HEK293 (cell line): ENCODE data around the gene PRPH.

Experiments used
- BCL11A ChIP-seq: fragments of 450-650 bp; formaldehyde crosslinking; IDR thresholded peaks from 2 replicates; pipeline ENCODE4 v1.5.1; 2016; ENCODE audit warnings: low read depth, missing biosample characterization, missing genetic modification characterization
- GLI2 ChIP-seq: fragments of 450-650 bp; formaldehyde crosslinking; IDR thresholded peaks from 2 replicates; pipeline ENCODE4; 2017; ENCODE audit warnings: missing biosample characterization, missing genetic modification characterization, low read depth, borderline replicate concordance
- GLIS1 ChIP-seq: fragments of 450-650 bp; formaldehyde crosslinking; IDR thresholded peaks from 2 replicates; pipeline ENCODE4 v1.5.1; 2016; ENCODE audit warnings: missing biosample characterization, missing genetic modification characterization
- KLF1 ChIP-seq: fragments of 450-650 bp; formaldehyde crosslinking; IDR thresholded peaks from 2 replicates; pipeline ENCODE4 v1.5.1; 2016; ENCODE audit warnings: missing biosample characterization, missing genetic modification characterization
- KLF7 ChIP-seq: fragments of 450-650 bp; formaldehyde crosslinking; IDR thresholded peaks from 2 replicates; pipeline ENCODE4 v1.5.1; 2016; ENCODE audit warnings: missing biosample characterization, missing genetic modification characterization, borderline replicate concordance
- KLF8 ChIP-seq: fragments of 450-650 bp; formaldehyde crosslinking; IDR thresholded peaks from 2 replicates; pipeline ENCODE4 v1.5.1; 2016; ENCODE audit warnings: missing biosample characterization, missing genetic modification characterization
- KLF9 ChIP-seq: fragments of 450-650 bp; formaldehyde crosslinking; IDR thresholded peaks from 2 replicates; pipeline ENCODE4 v1.5.1; 2016; ENCODE audit warnings: missing biosample characterization, missing genetic modification characterization, low read depth
- SCRT1 ChIP-seq: fragments of 450-650 bp; formaldehyde crosslinking; IDR thresholded peaks from 2 replicates; pipeline ENCODE4 v1.5.1; 2016; ENCODE audit warnings: missing biosample characterization, missing genetic modification characterization, borderline replicate concordance
- SCRT2 ChIP-seq: fragments of 450-650 bp; formaldehyde crosslinking; IDR thresholded peaks from 2 replicates; pipeline ENCODE4 v1.5.1; 2016; ENCODE audit warnings: missing biosample characterization, missing genetic modification characterization
- SETDB1 ChIP-seq: IDR thresholded peaks from one replicate; pipeline ENCODE4 v1.6.1; 2017; ENCODE audit warnings: mild to moderate bottlenecking, low read length, moderate library complexity, mixed read lengths; ENCODE audit not compliant: insufficient read length
- ZBTB1 ChIP-seq: fragments of 450-650 bp; formaldehyde crosslinking; IDR thresholded peaks from 2 replicates; pipeline ENCODE4 v1.5.1; 2016; ENCODE audit warnings: missing biosample characterization, missing genetic modification characterization
- ZBTB11 ChIP-seq: fragments of 450-650 bp; formaldehyde crosslinking; conservative IDR thresholded peaks from 2 replicates; pipeline ENCODE4 v1.5.1; 2016; ENCODE audit warnings: low read depth, missing biosample characterization, missing genetic modification characterization
- ZBTB20 ChIP-seq: fragments of 450-650 bp; formaldehyde crosslinking; IDR thresholded peaks from 2 replicates; pipeline ENCODE4 v1.5.1; 2016; ENCODE audit warnings: missing biosample characterization, missing genetic modification characterization
- ZBTB8A ChIP-seq: fragments of 450-650 bp; formaldehyde crosslinking; IDR thresholded peaks from 2 replicates; pipeline ENCODE4 v1.5.1; 2016; ENCODE audit warnings: missing biosample characterization, missing genetic modification characterization
- ZNF121 ChIP-seq: fragments of 450-650 bp; formaldehyde crosslinking; IDR thresholded peaks from 2 replicates; pipeline ENCODE4 v1.5.1; 2016; ENCODE audit warnings: missing biosample characterization, missing genetic modification characterization
- ZNF239 ChIP-seq: fragments of 450-650 bp; formaldehyde crosslinking; IDR thresholded peaks from 2 replicates; pipeline ENCODE4 v1.5.1; 2016; ENCODE audit warnings: missing biosample characterization, missing genetic modification characterization
- ZNF302 ChIP-seq: fragments of 450-650 bp; formaldehyde crosslinking; IDR thresholded peaks from 2 replicates; pipeline ENCODE4 v1.5.1; 2016; ENCODE audit warnings: missing biosample characterization, missing genetic modification characterization, low read depth
- ZNF324 ChIP-seq: fragments of 450-650 bp; formaldehyde crosslinking; IDR thresholded peaks from 2 replicates; pipeline ENCODE4 v1.5.1; 2016; ENCODE audit warnings: missing biosample characterization, missing genetic modification characterization
- ZNF488 ChIP-seq: fragments of 450-650 bp; formaldehyde crosslinking; IDR thresholded peaks from 2 replicates; pipeline ENCODE4 v1.5.1; 2016; ENCODE audit warnings: missing biosample characterization, missing genetic modification characterization
- ZNF521 ChIP-seq: fragments of 450-650 bp; formaldehyde crosslinking; IDR thresholded peaks from 2 replicates; pipeline ENCODE4 v1.5.1; 2017; ENCODE audit warnings: missing biosample characterization, mild to moderate bottlenecking, missing genetic modification characterization
- ZNF549 ChIP-seq: fragments of 450-650 bp; IDR thresholded peaks from 2 replicates; pipeline ENCODE4 v1.5.1; 2018; ENCODE audit warnings: missing biosample characterization, missing genetic modification characterization, mild to moderate bottlenecking, inconsistent platforms, moderate library complexity
- ZNF621 ChIP-seq: fragments of 450-650 bp; formaldehyde crosslinking; IDR thresholded peaks from 2 replicates; pipeline ENCODE4 v1.5.1; 2017; ENCODE audit warnings: missing biosample characterization, missing genetic modification characterization
- ZNF747 ChIP-seq: fragments of 450-650 bp; formaldehyde crosslinking; IDR thresholded peaks from 2 replicates; pipeline ENCODE4 v1.5.1; 2016; ENCODE audit warnings: missing biosample characterization, missing genetic modification characterization
- ZNF837 ChIP-seq: fragments of 450-650 bp; formaldehyde crosslinking; IDR thresholded peaks from 2 replicates; pipeline ENCODE4 v1.5.1; 2016; ENCODE audit warnings: missing biosample characterization, missing genetic modification characterization
- ZSCAN30 ChIP-seq: fragments of 450-650 bp; IDR thresholded peaks from 2 replicates; pipeline ENCODE4 v1.5.1; 2018; ENCODE audit warnings: missing biosample characterization, mild to moderate bottlenecking, missing genetic modification characterization, moderate library complexity
- ZXDB ChIP-seq: fragments of 450-650 bp; formaldehyde crosslinking; IDR thresholded peaks from 2 replicates; pipeline ENCODE4 v1.5.1; 2016; ENCODE audit warnings: missing biosample characterization, missing genetic modification characterization
- TF ChIP-seq, protein P1 (sequence below): fragments of 450-650 bp; formaldehyde crosslinking; IDR thresholded peaks from 2 replicates; pipeline ENCODE4 v1.5.1; 2016; ENCODE audit warnings: missing biosample characterization, missing genetic modification characterization
- TF ChIP-seq, protein P2 (sequence below): fragments of 450-650 bp; formaldehyde crosslinking; IDR thresholded peaks from 2 replicates; pipeline ENCODE4 v1.5.1; 2016; ENCODE audit warnings: missing biosample characterization, missing genetic modification characterization, borderline replicate concordance

PRPH gene

DNA sequence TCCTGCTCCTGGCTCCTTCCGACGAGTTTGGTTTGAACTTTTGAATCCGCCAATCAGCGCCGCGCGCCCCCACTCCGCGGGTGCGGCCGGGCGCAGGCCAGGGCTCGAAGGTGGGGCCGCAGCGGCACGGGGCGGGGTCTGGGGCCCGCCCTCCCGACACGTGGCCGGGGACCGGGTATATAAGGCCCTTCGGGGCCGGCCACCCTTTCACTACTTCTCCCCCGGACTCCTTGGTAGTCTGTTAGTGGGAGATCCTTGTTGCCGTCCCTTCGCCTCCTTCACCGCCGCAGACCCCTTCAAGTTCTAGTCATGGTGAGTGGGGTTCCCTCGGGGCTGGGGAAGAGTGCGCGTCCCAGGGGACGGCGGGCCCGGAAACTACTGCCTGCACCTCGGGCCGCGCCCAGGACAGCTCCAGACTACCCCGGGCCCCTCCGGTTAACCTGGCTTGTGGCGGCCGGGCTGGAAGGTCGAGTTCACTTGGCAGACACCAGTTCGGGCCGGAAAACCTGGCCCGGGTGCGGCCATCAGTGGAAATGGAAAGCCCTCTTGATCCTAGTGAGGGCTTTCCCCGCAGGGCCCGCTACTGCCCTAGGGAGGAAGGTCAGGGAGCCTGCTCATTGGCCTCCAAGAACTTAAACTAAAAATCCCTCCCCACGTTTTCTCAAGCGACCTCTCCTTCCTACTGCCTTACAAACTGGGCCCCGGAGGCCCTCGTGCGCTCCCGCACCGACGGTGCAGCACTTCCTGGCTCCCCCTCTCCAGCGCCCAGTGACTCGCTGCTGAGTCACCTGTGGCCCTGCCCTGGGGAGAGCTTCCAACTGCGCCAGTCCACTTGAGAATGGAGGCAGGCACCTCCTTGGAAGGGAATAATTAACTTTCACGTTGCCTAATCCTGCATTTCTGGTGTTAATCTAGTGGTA lies 29.8 kb upstream of the PRPH start, which contains the start of gene TUBA1C (continued):
- TF ChIP-seq, protein P1, sequence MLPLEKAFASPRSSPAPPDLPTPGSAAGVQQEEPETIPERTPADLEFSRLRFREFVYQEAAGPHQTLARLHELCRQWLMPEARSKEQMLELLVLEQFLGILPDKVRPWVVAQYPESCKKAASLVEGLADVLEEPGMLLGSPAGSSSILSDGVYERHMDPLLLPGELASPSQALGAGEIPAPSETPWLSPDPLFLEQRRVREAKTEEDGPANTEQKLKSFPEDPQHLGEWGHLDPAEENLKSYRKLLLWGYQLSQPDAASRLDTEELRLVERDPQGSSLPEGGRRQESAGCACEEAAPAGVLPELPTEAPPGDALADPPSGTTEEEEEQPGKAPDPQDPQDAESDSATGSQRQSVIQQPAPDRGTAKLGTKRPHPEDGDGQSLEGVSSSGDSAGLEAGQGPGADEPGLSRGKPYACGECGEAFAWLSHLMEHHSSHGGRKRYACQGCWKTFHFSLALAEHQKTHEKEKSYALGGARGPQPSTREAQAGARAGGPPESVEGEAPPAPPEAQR (tag by site-specific recombination) = no peak
- TF ChIP-seq KLF8 (tag by site-specific recombination) (peak; percentile 58), ZNF488 (tag by site-specific recombination) (no peak), ZBTB1 (tag by site-specific recombination) (peak; percentile 85; the same call in 1 of the 2 replicates), SCRT1 (tag by site-specific recombination) (peak; percentile 92), BCL11A (tag by site-specific recombination) (0 out of 2 replicates have a peak, but pooled peaks have one; percentile 14), ZXDB (tag by site-specific recombination) (peak; percentile 74; the same call in 1 of the 2 replicates), ZNF121 (peak; percentile 18; the same call in 1 of the 2 replicates), ZNF621 (tag by site-specific recombination) (no peak), ZBTB20 (tag by site-specific recombination) (peak; percentile 81), ZNF239 (no peak), GLIS1 (tag by site-specific recombination) (peak; percentile 53), ZBTB8A (tag by site-specific recombination) (peak; percentile 94), KLF7 (tag by site-specific recombination) (no peak; the same call in 1 of the 2 replicates), SETDB1 (no peak), GLI2 (tag by site-specific recombination) (no peak), ZSCAN30 (peak; percentile 53), SCRT2 (tag by site-specific recombination) (peak; percentile 96), ZBTB11 (peak; percentile 94), ZNF521 (tag by site-specific recombination) (no peak), ZNF324 (tag by site-specific recombination) (peak; percentile 44; the same call in 1 of the 2 replicates), ZNF302 (tag by site-specific recombination) (no peak), KLF9 (tag by site-specific recombination) (peak; percentile 75), KLF1 (tag by site-specific recombination) (peak; percentile 63; the same call in 1 of the 2 replicates), ZNF549 (no peak), ZNF747 (no peak), ZNF837 (tag by site-specific recombination) (0 out of 2 replicates have a peak, but pooled peaks have one; percentile 28)
- TF ChIP-seq, protein P2, sequence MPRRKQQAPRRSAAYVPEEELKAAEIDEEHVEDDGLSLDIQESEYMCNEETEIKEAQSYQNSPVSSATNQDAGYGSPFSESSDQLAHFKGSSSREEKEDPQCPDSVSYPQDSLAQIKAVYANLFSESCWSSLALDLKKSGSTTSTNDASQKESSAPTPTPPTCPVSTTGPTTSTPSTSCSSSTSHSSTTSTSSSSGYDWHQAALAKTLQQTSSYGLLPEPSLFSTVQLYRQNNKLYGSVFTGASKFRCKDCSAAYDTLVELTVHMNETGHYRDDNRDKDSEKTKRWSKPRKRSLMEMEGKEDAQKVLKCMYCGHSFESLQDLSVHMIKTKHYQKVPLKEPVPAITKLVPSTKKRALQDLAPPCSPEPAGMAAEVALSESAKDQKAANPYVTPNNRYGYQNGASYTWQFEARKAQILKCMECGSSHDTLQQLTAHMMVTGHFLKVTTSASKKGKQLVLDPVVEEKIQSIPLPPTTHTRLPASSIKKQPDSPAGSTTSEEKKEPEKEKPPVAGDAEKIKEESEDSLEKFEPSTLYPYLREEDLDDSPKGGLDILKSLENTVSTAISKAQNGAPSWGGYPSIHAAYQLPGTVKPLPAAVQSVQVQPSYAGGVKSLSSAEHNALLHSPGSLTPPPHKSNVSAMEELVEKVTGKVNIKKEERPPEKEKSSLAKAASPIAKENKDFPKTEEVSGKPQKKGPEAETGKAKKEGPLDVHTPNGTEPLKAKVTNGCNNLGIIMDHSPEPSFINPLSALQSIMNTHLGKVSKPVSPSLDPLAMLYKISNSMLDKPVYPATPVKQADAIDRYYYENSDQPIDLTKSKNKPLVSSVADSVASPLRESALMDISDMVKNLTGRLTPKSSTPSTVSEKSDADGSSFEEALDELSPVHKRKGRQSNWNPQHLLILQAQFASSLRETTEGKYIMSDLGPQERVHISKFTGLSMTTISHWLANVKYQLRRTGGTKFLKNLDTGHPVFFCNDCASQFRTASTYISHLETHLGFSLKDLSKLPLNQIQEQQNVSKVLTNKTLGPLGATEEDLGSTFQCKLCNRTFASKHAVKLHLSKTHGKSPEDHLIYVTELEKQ (tag by site-specific recombination) = no peak
